GM21825 (cell line): ENCODE results near the gene PPM1A.
A peak's percentile ranks its signal among the peaks of the same experiment; 100 is the strongest.

Source experiments
- ATAC-seq: cut with Tn5 transposase; IDR thresholded peaks from one replicate; pipeline ENCODE4 v1.9.1; 2021; ENCODE audit warnings: mild to moderate bottlenecking, moderate library complexity; ENCODE audit not compliant: unreplicated experiment

Gene PPM1A

DNA sequence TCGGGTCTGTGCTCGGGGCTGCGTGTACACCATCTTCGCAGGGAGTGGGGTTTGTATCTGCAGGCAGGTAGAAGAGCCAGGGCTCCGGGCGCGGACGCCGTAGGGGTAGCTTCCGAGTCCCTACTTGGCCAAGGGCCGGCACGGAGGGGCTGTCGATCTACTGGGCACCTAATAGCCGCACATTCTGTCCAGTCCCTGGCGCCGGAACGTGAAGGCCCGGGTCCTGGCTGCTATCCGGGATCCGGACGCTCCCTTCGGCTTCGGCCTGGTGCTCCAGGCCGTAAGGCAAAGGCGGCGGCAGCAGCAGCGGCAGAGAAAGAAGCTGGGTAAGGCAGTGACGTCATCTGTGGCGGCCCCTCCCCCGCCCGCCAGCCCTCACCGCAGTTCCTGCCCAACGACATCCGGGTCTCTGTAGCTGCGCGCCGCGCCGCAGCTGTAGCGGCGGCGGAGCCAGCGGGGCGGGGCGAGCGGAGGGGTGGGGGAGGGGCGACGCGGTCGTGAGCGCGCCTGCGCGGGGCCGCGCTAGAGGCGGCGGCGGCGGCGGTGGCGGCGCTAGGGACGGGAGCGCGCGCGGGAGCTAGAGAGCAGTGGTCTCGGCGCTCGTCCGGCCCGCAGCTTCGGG, at the start of gene PPM1A:
PPM1A (plus strand) TSS at position 525 of the 622 bp plus-strand sequence. CDS start 33,483 bp downstream, outside the sequence.
- ATAC-seq, result peak; percentile 69

GRCh38 chr14:60199321-60199720, 49.7 kb upstream of the PPM1A start:
- ATAC-seq, result no peak

DNA sequence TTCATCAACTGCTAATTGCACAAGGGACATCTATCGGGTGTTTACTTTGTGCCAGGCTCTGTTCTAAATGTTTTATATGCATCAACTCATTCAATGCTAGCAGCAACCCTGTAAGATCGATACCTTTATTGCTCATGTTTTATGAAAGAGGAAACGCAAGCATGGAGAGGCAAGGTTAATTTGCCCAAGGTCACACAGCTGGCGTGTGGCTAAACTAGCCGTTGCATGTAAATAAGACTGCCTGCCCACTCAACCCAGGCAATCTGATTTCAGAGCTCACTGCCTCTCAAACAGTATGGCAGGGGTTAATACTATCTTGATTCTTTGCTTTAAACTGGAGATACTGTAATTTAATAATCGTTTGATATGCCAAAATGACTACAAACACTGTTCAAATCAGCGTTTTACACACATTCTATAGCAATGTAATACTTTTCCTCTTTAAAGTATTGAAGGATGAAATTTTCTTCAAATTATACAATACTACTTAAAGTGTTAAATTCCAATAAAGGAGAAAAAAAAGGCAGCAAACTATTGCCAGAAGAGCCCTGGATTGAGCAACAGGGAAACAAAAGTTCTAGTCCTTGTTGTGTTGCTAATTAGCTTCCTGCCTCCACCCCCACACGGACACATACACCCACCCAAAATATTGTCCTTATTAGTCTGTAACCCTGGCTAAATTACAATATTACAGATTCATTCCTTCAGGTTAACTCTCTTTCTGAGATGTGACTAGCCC, 44.7 kb upstream of the PPM1A start:
- peak; percentile 69 for ATAC-seq

DNA sequence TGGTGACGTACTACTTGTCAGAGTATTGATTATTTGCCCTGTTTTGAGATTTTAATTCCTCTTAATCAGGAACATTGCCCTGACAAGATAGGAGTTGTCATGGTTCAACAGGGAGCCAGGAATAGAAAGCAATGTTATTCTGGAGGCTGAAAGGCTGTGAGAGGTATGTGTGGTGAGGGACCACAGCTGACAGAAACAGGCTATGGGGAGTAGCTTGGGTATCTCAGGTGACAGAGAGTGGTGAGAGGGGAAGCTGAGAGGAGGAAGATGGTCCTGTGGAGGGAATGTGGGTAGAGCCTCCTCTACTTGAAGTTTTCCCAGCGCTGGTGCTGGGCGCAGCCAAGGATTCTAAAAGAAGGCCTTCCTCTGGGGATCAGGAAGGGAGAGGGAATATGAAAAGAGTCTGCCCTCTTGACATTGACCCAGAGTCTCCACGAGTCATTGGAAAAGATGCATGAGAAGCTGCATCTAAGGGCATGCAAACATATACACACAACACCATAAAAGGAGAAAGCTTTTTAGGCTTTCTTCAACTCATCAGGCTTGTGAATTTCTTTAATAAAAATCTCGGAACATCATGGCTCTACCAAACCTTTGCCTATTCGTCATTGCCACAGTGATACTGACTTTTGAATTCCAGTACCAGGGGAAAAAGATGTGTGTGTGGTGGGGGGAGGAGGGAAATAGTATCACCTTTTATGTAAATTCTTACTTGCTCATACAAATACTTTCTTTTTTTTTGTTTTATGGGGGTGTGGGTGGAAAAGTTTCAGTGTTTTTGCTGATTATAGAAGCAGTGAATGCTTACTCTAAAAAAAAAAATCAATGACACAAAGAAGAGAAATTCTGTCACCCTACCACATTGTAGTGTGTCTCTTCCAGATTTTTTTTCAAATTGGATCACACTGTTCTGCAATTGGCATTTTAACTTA, 43.9 kb upstream of the PPM1A start:
- peak; percentile 57 for ATAC-seq

DNA sequence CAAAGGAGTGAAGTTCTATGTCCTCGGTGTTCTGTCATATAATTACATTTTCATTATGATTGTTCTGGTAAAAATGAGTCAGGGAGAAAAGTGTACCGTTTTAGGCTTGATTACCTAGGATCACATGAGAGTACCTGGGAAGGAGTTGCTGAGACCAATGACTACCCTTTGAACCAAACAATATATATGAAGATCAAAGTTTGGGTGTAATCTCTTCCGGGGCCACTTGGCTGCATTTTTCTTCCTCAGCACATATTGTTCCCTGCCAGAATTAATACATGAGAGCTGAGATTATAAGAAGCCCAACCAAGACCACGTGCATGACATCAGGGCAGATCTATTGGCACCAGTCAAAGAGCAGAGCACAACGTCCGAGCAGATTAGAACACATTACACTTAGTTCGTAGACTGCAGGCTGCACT, 42.8 kb upstream of the PPM1A start:
- no peak for ATAC-seq

DNA sequence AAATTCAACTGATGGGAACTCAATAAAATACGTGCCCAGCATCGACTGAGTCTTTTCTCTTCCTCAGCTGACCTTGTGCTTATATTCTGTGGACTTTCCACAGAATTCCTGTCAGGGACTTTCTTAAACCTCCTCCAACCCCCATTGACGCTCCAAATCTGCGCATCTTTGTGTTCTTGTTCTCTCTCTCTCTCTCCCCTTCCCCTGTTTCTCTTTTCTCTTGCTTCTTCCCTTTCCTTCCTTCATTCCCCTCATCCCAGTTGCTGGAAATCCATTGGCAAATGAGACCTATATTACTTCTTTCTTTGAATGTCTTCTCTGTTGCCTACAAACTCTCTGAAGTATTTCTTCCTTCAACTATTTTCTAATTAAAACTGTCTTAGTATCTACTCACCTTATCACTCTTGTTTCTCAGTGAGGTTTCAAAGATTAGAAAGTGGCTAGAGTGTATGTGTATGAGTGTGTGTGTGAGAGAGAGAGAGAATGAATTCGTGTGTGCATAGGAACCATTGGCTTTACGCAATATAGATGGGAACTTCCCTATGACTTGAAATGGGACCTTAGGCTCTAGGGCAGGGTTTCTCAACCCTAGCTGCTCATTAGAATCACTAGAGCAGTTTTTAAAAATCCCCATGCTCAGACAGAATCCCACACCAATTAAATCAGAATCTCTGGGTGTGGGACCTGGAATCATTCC, 42.0 kb upstream of the PPM1A start:
- ATAC-seq, result peak; percentile 36

DNA sequence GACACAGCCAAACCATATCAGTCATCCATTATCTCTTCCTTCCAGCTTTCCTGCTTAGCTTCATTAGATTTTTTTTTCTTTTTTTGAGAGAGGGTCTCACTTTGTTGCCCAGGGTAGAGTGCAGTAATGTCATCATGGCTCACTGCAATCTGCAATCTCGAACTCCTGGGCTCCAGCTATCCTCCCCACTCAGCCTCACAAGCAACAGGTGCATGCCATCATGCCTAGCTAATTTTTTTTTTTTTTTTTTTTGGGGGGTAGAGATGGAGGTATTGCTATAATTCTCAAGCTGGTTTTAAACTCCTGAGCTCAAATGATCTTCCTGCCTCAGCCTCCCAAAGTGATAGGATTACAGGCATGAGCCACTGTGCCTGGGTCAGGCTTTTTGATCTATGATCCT, 38.3 kb upstream of the PPM1A start:
- no peak for ATAC-seq

DNA sequence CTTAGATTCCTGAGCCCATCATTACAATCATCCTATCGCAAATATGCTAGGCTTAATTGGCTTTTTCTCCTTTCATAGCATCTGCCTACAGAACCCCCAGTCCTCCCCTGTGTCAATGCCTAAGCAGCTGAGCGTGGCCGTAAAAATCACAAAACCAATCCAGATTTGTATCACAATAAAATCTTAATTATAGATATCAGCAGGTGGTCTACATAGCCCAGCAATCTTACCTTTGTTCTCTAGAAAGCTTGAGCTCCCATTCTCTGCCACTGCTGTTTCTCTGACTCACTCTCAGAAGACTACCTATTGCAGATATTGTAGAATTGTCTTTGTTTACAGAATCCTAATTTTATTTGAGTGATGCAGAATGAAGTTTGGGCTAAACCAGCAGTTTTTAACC, 37.9 kb upstream of the PPM1A start:
- ATAC-seq, result no peak

DNA sequence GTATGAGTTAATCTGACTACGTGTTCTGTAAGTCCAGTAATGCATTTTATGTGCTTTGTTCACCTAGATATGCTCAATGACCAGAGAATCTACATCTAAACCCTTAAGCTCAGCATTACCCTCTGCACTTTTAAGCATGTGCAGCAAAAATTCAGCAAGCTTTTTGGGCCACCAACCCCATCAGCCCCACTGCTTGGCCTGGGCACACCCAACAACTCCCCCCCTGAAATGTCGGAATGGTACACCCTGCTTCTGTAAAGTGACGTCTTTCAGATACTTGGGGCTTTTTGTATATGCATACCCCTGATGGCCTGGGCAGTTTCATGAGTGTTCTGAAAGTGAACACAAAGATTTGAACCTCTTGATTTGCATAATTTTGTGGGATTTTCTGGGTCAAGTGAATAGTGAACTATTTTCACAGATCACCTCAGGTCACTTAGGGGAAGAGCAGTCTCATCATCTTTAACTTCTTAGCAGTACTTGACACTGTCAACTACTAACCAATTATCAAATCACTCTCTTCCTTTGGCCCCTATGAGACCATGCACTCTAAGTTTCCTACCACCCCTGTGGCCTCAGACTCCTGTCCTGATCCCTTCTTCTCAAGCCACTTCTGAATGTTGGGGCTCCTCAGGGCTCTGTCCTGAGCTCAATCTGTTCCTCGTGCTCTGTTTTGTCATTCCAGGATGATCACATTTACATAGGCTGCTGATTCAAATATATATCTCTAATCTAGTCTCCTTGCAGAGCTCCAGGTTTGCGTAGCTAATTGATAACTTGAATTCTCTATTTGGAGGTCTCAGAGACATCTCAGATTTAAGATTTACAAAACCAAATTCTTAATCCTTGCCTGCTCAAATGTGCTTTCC, 36.3 kb upstream of the PPM1A start:
- ATAC-seq, result peak; percentile 92

- no peak for ATAC-seq
Observed at GRCh38 chr14:60214003-60214402, 35.0 kb upstream of the PPM1A start.

DNA sequence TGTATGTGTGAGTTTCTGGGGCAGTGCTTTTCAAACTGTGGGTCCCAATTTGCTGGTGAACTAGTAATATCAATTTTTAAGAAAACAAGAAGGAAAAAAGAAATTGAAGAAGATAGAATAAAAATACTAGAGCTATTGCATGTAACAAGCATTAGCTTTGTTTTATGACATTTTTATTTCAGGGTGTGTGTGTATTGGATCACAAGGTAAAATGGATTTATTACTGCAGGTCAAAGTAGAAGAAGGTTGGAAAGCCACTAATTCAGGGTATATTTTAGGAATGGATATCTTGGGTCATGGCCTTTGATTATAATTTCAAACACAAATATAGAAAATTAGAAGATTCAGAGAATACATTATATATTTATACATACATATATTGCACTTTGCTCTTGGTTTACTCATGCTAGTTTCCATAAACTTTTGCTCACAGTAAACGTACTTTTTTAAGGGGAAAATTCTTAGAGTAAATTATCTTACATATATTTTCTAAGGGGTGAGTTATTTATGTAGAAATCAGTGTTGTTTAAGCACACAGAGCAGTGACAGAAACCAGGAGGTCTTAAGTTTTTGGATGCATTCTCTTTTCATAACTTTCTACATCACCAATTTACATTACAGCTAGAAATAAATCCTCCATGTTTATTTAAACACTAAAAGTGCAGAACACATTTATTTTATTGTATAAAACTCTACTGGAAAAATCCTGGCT, 34.5 kb upstream of the PPM1A start:
- ATAC-seq, result no peak

- ATAC-seq, result no peak
Observed at GRCh38 chr14:60215127-60215444, 33.9 kb upstream of the PPM1A start.

DNA sequence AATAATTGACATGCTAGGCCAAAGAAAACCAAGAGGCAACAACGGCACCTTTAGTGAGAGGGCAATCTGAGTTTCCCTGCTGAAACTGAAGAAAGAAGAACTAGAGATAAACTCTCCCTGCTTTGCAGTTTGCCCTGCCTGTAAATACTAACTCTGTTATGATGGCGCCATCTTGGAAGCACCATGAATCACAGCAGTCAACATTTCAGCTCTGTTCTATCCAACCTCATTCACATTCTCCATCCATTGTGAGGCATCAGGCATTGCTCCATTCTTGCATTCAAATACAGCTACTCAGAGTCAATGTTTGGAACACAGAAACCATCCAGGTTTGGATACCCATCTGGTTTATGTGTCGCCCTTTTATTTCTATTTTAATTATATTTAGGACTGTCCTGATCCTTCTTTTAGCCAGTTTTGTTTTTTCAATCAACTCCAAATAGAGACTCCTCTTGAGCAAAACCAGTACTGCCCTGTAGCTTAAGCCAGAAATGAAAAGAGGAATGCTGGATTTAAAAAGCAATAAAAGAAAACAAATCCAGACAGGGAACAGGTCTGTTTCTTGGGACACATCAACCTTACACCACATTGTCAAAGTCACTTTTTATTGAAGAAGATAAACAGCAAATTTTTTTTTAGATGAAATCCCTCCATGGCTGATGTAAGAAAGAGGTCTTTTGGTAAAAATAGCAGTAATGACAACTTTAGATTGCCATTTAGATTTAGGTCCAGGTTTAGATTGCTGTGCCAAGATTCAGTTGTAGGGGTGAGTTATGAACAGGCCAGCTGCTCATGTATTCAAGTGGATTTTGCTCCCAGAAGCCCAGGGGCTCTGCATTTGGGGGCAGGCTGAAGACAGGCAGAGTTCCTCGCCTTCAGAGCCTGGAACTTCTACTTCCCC, 33.3 kb upstream of the PPM1A start:
- ATAC-seq, result no peak

GRCh38 chr14:60217713-60218112, 31.3 kb upstream of the PPM1A start:
- no peak for ATAC-seq

DNA sequence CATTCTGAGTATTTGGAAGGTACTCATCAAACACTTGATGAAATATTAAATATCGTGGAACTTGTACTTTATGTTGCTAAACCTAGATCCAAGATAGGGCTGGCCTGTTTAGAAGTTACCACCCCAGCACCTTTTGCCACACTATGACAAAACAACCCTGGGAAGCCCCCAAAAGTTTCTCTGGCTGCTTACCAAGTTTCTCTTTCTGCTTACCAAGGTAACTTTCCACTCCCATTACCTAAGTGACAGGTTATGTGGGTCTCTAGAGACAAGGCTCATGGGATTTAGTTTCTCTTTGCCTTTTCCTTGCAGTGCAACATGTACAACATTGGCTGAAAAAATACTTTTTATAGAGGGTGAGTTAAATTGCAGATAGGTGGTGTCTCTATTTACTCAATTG, 28.9 kb upstream of the PPM1A start:
- peak; percentile 61 for ATAC-seq

DNA sequence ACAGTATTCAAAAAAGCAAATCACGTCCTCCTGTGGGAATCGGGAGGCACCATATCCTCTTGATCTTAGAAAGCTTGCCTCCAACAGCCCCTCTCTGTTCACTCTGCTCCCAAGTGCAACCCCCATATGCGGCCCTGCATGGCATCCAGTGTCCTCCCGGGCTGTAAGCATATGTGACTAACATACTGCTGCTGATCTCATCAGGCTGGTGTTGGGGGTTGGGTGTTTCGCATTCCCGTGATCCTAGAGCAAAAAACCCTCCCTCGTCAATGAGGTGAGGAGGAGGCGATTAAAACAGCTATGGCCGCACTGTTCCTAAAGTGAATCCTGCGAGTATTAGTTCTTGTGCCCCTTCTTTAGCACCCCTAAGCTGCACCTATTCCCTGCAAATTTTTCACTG, 28.1 kb upstream of the PPM1A start:
- ATAC-seq, result no peak

DNA sequence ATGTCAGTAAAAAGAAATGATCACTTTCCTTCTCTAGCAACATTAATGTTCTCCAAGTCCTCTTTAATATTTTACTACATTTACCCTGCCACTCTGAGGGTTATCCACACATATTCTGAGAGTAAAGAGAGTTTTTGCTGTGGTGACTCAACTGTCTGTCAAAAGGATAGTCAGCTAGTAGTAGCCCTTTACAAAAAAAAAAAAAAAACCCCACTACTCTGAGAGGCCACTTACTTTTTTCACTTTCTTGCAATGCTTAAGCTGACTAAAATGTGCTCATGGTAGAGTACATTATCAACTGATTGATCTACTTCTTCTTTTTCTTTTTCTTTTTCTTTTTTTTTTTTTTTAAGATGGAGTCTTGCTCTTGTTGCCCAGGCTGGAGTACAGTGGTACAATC, 27.6 kb upstream of the PPM1A start:
- no peak for ATAC-seq

GRCh38 chr14:60222820-60223219, 26.2 kb upstream of the PPM1A start:
- no peak for ATAC-seq

DNA sequence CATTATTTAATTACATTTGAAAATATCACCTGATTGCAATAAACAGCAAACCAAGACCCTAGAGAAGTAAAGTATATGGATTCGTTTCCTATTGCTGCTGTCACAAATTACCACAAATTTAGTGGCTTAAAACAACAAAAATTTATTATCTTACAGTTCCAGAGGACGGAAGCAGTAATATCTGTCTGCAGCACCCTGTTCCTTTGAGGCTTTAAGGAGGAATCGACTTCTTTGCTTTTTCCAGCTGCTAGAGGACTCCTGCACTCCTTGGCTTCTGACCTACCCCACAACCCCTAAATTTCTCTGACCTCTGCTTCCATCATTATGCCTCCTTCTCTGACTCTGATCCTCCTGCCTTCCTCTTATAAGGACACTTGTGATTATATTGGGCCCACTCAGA, 23.8 kb upstream of the PPM1A start:
- ATAC-seq, result no peak
